ENCODE measurements around the gene ZSWIM5.

- no peak for TF ChIP-seq POLR2AphosphoS5 (IDR thresholded peaks at IDR 0.05)
- TF ChIP-seq CTCF (IDR thresholded peaks at IDR 0.05), result no peak
- TF ChIP-seq POLR2A (IDR thresholded peaks at IDR 0.05), result no peak
Measured at GRCh38 chr1:45152126-45152525, 54.3 kb downstream of the ZSWIM5 start.

Measured in breast epithelium (tissue), 3 donors.